K562 (cell line): ENCODE measurements around the gene RNF31. TPM values are rescaled to one million over a fixed set of nuclear protein-coding genes. Genes with fewer than 3 reads are reported as not detected.
A peak's percentile ranks its signal among the peaks of the same experiment; 100 is the strongest.

Source experiments
- ARID1B ChIP-seq: fragments of 450-650 bp; IDR thresholded peaks from 2 replicates; pipeline ENCODE4 v1.6.1; 2016; ENCODE audit warnings: antibody characterized with exemption, mild to moderate bottlenecking, inconsistent platforms
- EP400 ChIP-seq: fragments of 450-650 bp; IDR thresholded peaks from 2 replicates; pipeline ENCODE4 v1.6.1; 2017; ENCODE audit warnings: antibody characterized with exemption, mild to moderate bottlenecking, moderate library complexity
- FIP1L1 ChIP-seq: fragments of 200-400 bp; formaldehyde crosslinking; IDR thresholded peaks from 2 replicates; pipeline ENCODE4 v1.6.1; 2018; ENCODE audit warnings: mild to moderate bottlenecking, low read depth, low read length; ENCODE audit not compliant: poor library complexity, severe bottlenecking
- GATA2 ChIP-seq: sonication (generic); formaldehyde crosslinking; IDR thresholded peaks from 2 replicates; pipeline ENCODE4 v1.4.0; 2020; ENCODE audit warnings: mild to moderate bottlenecking, missing genetic modification reagents
- KDM5B ChIP-seq: fragments of 200-600 bp; sonication (generic); IDR thresholded peaks from 2 replicates; pipeline ENCODE4 v1.6.1; 2012; ENCODE audit warnings: low read depth, mild to moderate bottlenecking, moderate library complexity, low read length, control low read depth, inconsistent platforms; ENCODE audit not compliant: insufficient replicate concordance
- MAZ ChIP-seq, 2 experiments: fragments of 450-650 bp in 1 of 2; sonication (generic) in 1 of 2; formaldehyde crosslinking; IDR thresholded peaks in 1 of 2; conservative IDR thresholded peaks in 1 of 2; 2 replicates each; pipeline versions ENCODE4 v1.4.0 to v1.5.0; 2020; ENCODE audit warnings: mild to moderate bottlenecking in 1 of 2, missing genetic modification reagents in 1 of 2
- MCM5 ChIP-seq: fragments of 450-650 bp; IDR thresholded peaks from 2 replicates; pipeline ENCODE4 v1.6.1; 2016; ENCODE audit warnings: low read depth
- NR3C1 ChIP-seq: sonication (generic); formaldehyde crosslinking; IDR thresholded peaks from 2 replicates; pipeline ENCODE4 v1.8.1; 2022; ENCODE audit warnings: missing genetic modification reagents
- PCBP1 ChIP-seq: fragments of 200-400 bp; formaldehyde crosslinking; IDR thresholded peaks from 2 replicates; pipeline ENCODE4 v1.6.1; 2018; ENCODE audit warnings: mild to moderate bottlenecking, low read depth, low read length; ENCODE audit not compliant: poor library complexity, severe bottlenecking
- PHB2 ChIP-seq: fragments of 450-650 bp; IDR thresholded peaks from 2 replicates; pipeline ENCODE4 v1.6.1; 2017; ENCODE audit warnings: low read depth
- SMAD3 ChIP-seq: fragments of 450-650 bp; formaldehyde crosslinking; conservative IDR thresholded peaks from 2 replicates; pipeline ENCODE4 v1.4.0; 2020; ENCODE audit warnings: mild to moderate bottlenecking
- TCF3 ChIP-seq: sonication (generic); formaldehyde crosslinking; IDR thresholded peaks from 2 replicates; pipeline ENCODE4 v1.4.0; 2020; ENCODE audit warnings: mild to moderate bottlenecking, missing genetic modification reagents
- ZC3H8 ChIP-seq: fragments of 450-650 bp; IDR thresholded peaks from 2 replicates; pipeline ENCODE4 v1.6.1; 2017
- ZFX ChIP-seq: sonication (generic); formaldehyde crosslinking; IDR thresholded peaks from 2 replicates; pipeline ENCODE4 v1.8.0; 2022; ENCODE audit warnings: mild to moderate bottlenecking, missing genetic modification reagents, moderate library complexity
- ZNF165 ChIP-seq: fragments of 250-450 bp; sonication (Bioruptor Pico); IDR thresholded peaks from 2 replicates; pipeline ENCODE4 v1.4.0; 2020; ENCODE audit warnings: borderline replicate concordance
- ZNF197 ChIP-seq: fragments of 200-800 bp; sonication (Bioruptor generic); IDR thresholded peaks from 2 replicates; pipeline ENCODE4 v1.6.1; 2016; ENCODE audit warnings: low read depth, missing genetic modification characterization, missing compliant biosample characterization
- ZNF77 ChIP-seq: fragments of 250-450 bp; sonication (Bioruptor Pico); IDR thresholded peaks from 2 replicates; pipeline ENCODE4 v1.5.0; 2020
- ZNF785 ChIP-seq: fragments of 250-450 bp; sonication (Bioruptor Pico); IDR thresholded peaks from 2 replicates; pipeline ENCODE4 v1.4.0; 2020; ENCODE audit warnings: mild to moderate bottlenecking
- polyA plus RNA-seq, 8 experiments: library from polyadenylated mRNA; depleted of rRNA in 4 of 8; stranded (reverse) in 5 of 8; unstranded in 3 of 8; fragments of >200 nt; fragmentation: Nextera tagmentation in 2 of 8; fragmentation: Illumina TruSeq in 1 of 8; extraction: Ambion mirVana in 2 of 8; extraction: Trizol in 1 of 8; gene quantifications; 2 replicates each; pipeline versions ENCODE4 v1.2.1 to v1.2.3, GENCODE V29; 2011 to 2014; ENCODE audit warnings: inconsistent platforms in 1 of 8, missing spikeins in 1 of 8
- total RNA-seq, 7 experiments: library from RNA; depleted of rRNA in 6 of 7; stranded (reverse); fragments of >200 nt in 6 of 7; fragmentation: Illumina TruSeq in 2 of 7; extraction: Trizol in 2 of 7; gene quantifications; 2 replicates each; pipeline versions ENCODE4 v1.2.1 to v1.2.3, GENCODE V29; 2011 to 2021; ENCODE audit warnings: low replicate concordance in 1 of 7
- TF ChIP-seq, protein P1 (sequence below): fragments of 450-650 bp; IDR thresholded peaks from 2 replicates; pipeline ENCODE4 v1.6.1; 2016; ENCODE audit warnings: missing biosample characterization, missing genetic modification characterization
- TF ChIP-seq, protein P2 (sequence below): sonication (generic); formaldehyde crosslinking; IDR thresholded peaks from 2 replicates; pipeline ENCODE4 v1.4.0; 2020; ENCODE audit warnings: mild to moderate bottlenecking, missing genetic modification reagents
- TF ChIP-seq, protein P3 (sequence below): fragments of 450-650 bp; IDR thresholded peaks from 2 replicates; pipeline ENCODE4 v1.6.1; 2018; ENCODE audit warnings: mild to moderate bottlenecking, low read depth; ENCODE audit not compliant: partially characterized antibody
- TF ChIP-seq, protein P4 (sequence below): fragments of 250-450 bp; sonication (Bioruptor Pico); IDR thresholded peaks from 2 replicates; pipeline ENCODE4 v1.8.0; 2022; ENCODE audit warnings: inconsistent platforms

The RNF31 gene
- total and polyA plus RNA-seq, 9 of the 15 experiments (the other 6 are each of a cell fraction or from before 2014, with no cell fraction given): 3.1 to 47.6 (median 19.1) TPM

DNA sequence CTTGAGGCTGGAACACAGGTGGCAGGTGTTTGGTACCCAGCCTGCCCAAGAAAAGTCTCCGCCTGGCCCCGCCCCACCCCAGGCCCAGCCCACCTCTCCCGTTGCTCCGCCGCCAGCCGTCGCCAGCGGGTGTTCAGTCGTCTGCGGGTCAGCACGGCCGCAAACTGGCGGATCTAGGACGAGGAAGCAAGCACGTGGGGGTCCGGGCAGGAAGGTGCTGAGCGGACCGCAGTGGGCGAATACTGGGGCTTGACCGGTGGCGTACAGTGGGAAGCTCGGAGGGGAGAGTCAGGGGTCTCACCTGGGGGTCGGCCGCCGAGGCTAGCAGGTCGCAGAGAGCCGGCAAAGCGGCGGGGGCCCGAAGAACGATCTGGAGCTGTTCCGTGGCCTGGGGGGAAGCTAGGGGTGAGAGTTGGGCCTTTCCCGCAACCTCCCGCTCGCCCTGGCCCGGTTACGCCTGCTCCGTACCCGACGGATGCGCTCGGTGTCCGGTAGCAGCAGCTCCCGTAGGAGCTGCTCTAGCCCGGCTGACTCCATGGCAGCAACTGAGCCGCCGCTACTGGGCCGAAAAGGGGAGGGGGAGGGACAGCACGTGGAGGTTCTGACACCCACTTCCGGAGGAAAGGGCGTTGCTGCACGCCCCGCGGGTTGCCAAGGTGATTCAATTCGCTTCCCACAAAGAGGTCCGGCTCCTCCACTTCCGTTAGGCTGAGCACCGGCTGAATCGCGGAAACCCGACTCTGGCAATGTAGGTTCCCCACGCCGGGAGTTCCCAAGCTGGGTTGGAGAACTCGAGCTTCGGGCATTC, 41.2 kb downstream of the RNF31 start, which contains the start of gene IPO4 (continued):
- TF ChIP-seq, protein P1, sequence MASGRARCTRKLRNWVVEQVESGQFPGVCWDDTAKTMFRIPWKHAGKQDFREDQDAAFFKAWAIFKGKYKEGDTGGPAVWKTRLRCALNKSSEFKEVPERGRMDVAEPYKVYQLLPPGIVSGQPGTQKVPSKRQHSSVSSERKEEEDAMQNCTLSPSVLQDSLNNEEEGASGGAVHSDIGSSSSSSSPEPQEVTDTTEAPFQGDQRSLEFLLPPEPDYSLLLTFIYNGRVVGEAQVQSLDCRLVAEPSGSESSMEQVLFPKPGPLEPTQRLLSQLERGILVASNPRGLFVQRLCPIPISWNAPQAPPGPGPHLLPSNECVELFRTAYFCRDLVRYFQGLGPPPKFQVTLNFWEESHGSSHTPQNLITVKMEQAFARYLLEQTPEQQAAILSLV (tag): no peak
- TF ChIP-seq ZNF165 (CRISPR knock-in tag) (no peak), GATA2 (CRISPR knock-in tag) (no peak), FIP1L1 (peak; percentile 29), NR3C1 (no peak), ZNF785 (CRISPR knock-in tag) (no peak), SMAD3 (CRISPR knock-in tag) (0 out of 2 replicates have a peak, but pooled peaks have one; percentile 17), TCF3 (CRISPR knock-in tag) (no peak), MCM5 (no peak), ZNF77 (CRISPR knock-in tag) (no peak), ZFX (CRISPR knock-in tag) (peak; percentile 64), KDM5B (peak; percentile 63), MAZ (CRISPR knock-in tag; conservative IDR thresholded peaks at IDR 0.05 in 1 of 2, IDR thresholded peaks at IDR 0.05 in 1 of 2) (peak; percentile 60 to 76), EP400 (peak; percentile 93), PCBP1 (no peak), ZC3H8 (no peak), PHB2 (no peak), ARID1B (no peak), ZNF197 (CRISPR knock-in tag) (no peak)
- TF ChIP-seq, protein P2, sequence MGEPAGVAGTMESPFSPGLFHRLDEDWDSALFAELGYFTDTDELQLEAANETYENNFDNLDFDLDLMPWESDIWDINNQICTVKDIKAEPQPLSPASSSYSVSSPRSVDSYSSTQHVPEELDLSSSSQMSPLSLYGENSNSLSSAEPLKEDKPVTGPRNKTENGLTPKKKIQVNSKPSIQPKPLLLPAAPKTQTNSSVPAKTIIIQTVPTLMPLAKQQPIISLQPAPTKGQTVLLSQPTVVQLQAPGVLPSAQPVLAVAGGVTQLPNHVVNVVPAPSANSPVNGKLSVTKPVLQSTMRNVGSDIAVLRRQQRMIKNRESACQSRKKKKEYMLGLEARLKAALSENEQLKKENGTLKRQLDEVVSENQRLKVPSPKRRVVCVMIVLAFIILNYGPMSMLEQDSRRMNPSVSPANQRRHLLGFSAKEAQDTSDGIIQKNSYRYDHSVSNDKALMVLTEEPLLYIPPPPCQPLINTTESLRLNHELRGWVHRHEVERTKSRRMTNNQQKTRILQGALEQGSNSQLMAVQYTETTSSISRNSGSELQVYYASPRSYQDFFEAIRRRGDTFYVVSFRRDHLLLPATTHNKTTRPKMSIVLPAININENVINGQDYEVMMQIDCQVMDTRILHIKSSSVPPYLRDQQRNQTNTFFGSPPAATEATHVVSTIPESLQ (CRISPR knock-in tag): no peak
- TF ChIP-seq, protein P3, sequence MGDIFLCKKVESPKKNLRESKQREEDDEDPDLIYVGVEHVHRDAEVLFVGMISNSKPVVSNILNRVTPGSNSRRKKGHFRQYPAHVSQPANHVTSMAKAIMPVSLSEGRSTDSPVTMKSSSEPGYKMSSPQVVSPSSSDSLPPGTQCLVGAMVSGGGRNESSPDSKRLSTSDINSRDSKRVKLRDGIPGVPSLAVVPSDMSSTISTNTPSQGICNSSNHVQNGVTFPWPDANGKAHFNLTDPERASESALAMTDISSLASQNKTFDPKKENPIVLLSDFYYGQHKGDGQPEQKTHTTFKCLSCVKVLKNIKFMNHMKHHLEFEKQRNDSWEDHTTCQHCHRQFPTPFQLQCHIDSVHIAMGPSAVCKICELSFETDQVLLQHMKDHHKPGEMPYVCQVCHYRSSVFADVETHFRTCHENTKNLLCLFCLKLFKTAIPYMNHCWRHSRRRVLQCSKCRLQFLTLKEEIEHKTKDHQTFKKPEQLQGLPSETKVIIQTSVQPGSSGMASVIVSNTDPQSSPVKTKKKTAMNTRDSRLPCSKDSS: no peak
- TF ChIP-seq, protein P4, sequence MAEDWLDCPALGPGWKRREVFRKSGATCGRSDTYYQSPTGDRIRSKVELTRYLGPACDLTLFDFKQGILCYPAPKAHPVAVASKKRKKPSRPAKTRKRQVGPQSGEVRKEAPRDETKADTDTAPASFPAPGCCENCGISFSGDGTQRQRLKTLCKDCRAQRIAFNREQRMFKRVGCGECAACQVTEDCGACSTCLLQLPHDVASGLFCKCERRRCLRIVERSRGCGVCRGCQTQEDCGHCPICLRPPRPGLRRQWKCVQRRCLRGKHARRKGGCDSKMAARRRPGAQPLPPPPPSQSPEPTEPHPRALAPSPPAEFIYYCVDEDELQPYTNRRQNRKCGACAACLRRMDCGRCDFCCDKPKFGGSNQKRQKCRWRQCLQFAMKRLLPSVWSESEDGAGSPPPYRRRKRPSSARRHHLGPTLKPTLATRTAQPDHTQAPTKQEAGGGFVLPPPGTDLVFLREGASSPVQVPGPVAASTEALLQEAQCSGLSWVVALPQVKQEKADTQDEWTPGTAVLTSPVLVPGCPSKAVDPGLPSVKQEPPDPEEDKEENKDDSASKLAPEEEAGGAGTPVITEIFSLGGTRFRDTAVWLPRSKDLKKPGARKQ (CRISPR knock-in tag): no peak
